Vagina (tissue), 2 donors: ENCODE data around the gene SYT11. TPM values are rescaled to one million over a fixed set of nuclear protein-coding genes. Genes with fewer than 3 reads are reported as not detected.
"Not testable (repeated sequence)": the region's sequence is repeated elsewhere in the genome, so short reads cannot be mapped to it uniquely, and the experiment has no call there.

ENCODE experiments used
- DNase-seq, 2 donors: peaks; one replicate each; pipeline ENCODE4 v3.0.0-alpha.2; 2017; ENCODE audit errors: extremely low spot score in 2 of 2
- H3K27ac ChIP-seq: fragments of 200-600 bp; sonication (generic); one replicate; pipeline ENCODE4 v1.5.1; 2019
- H3K27me3 ChIP-seq: fragments of 200-600 bp; sonication (generic); one replicate; pipeline ENCODE4 v1.5.1; 2019
- H3K36me3 ChIP-seq, 2 donors: fragments of 200-600 bp; sonication (generic); one replicate each; pipeline ENCODE4 v1.5.1; 2017 to 2019
- H3K4me1 ChIP-seq: fragments of 200-600 bp; sonication (generic); one replicate; pipeline ENCODE4 v1.5.1; 2019
- H3K4me3 ChIP-seq, 2 donors: fragments of 200-600 bp; sonication (generic); 1 replicate in 1 of 2; 2 replicates in 1 of 2; pipeline ENCODE4 v1.5.1; 2016 to 2019
- H3K9me3 ChIP-seq: fragments of 200-600 bp; sonication (generic); one replicate; pipeline ENCODE4 v1.5.1; 2019
- POLR2A ChIP-seq, 2 donors: fragments of 450-650 bp; IDR thresholded peaks; one replicate each; pipeline ENCODE4 v1.6.1; 2017; ENCODE audit warnings: antibody characterized with exemption in 2 of 2, mild to moderate bottlenecking in 2 of 2, moderate library complexity in 2 of 2
- POLR2AphosphoS5 ChIP-seq, 2 donors: sonication (generic); formaldehyde crosslinking; IDR thresholded peaks; one replicate each; pipeline ENCODE4 v1.9.0; 2017; ENCODE audit warnings: antibody characterized with exemption in 2 of 2, mild to moderate bottlenecking in 2 of 2, low read depth in 1 of 2; ENCODE audit not compliant: insufficient read depth in 1 of 2
- intact Hi-C: fragments of 100-400 bp; cut with DNase I; formaldehyde crosslinking; loops from one replicate; pipeline ENCODE4 v1.15.1; 2023
- total RNA-seq: library from RNA; depleted of rRNA; stranded (reverse); fragments of >200 nt; gene quantifications from one replicate; pipeline ENCODE4 v1.2.3, GENCODE V29; 2016
- TF ChIP-seq, protein P1 (sequence below), 3 experiments: fragments of 450-650 bp in 2 of 3; fragments of 200-600 bp in 1 of 3; sonication (generic) in 1 of 3; IDR thresholded peaks; one replicate each; pipeline ENCODE4 v1.5.1; 2017 to 2019; ENCODE audit warnings: antibody characterized with exemption in 3 of 3, mild to moderate bottlenecking in 2 of 3, moderate library complexity in 2 of 3

Gene SYT11
- total RNA-seq, 1 donor from 2014 or later = 20.9 TPM

GRCh38 chr1:155890251-155890650 lies 30.9 kb downstream of the SYT11 start:
- DNase-seq = no peak

GRCh38 chr1:155892796-155893195 lies 33.4 kb downstream of the SYT11 start:
- Histone ChIP-seq H3K4me3 (no peak overlapping the region), H3K4me1 (peaks cover 22% of the 10 kb centered on the region), H3K9me3 (no peaks in the 10 kb centered on the region), H3K36me3 (peaks cover 0 to 15% of the 10 kb centered on the region in 2 donors), H3K27me3 (no peaks in the 10 kb centered on the region), H3K27ac (peak overlapping the region; percentile 71)
- DNase-seq = no peak
- TF ChIP-seq, protein P1, sequence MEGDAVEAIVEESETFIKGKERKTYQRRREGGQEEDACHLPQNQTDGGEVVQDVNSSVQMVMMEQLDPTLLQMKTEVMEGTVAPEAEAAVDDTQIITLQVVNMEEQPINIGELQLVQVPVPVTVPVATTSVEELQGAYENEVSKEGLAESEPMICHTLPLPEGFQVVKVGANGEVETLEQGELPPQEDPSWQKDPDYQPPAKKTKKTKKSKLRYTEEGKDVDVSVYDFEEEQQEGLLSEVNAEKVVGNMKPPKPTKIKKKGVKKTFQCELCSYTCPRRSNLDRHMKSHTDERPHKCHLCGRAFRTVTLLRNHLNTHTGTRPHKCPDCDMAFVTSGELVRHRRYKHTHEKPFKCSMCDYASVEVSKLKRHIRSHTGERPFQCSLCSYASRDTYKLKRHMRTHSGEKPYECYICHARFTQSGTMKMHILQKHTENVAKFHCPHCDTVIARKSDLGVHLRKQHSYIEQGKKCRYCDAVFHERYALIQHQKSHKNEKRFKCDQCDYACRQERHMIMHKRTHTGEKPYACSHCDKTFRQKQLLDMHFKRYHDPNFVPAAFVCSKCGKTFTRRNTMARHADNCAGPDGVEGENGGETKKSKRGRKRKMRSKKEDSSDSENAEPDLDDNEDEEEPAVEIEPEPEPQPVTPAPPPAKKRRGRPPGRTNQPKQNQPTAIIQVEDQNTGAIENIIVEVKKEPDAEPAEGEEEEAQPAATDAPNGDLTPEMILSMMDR (IDR thresholded peaks at IDR 0.05) = no peak
- TF ChIP-seq POLR2AphosphoS5 (IDR thresholded peaks at IDR 0.05; ENCODE audit: insufficient read depth in 1 of 2, low read depth in 1 of 2) (no peak), POLR2A (IDR thresholded peaks at IDR 0.05) (no peak)
- intact Hi-C loops = no loop called here

More at GRCh38 chr1:155890251-155890650, 30.9 kb downstream of the SYT11 start:
- Histone ChIP-seq H3K9me3 (no peaks in the 10 kb centered on the region), H3K27ac (no peak overlapping the region), H3K4me3 (no peak overlapping the region), H3K36me3 (no peaks in the 10 kb centered on the region), H3K4me1 (peaks cover 22% of the 10 kb centered on the region), H3K27me3 (no peaks in the 10 kb centered on the region)
- TF ChIP-seq, protein P1 (IDR thresholded peaks at IDR 0.05) = no peak
- no peak for TF ChIP-seq POLR2AphosphoS5 (IDR thresholded peaks at IDR 0.05; ENCODE audit: insufficient read depth in 1 of 2, low read depth in 1 of 2)
- TF ChIP-seq POLR2A (IDR thresholded peaks at IDR 0.05) = no peak
- intact Hi-C loops = no loop called here

GRCh38 chr1:155893389-155894142 lies 34.2 kb downstream of the SYT11 start:
- peaks cover 0 to 16% of the 10 kb centered on the region in 2 donors for H3K36me3 ChIP-seq
- intact Hi-C loops = no loop called here
- H3K9me3 ChIP-seq = no peaks in the 10 kb centered on the region
- DNase-seq = no peak
- H3K4me3 ChIP-seq = no peak overlapping the region
- peaks cover 22% of the 10 kb centered on the region for H3K4me1 ChIP-seq
- no peaks in the 10 kb centered on the region for H3K27me3 ChIP-seq
- TF ChIP-seq, protein P1 (IDR thresholded peaks at IDR 0.05) = no peak
- peak in 1 of 2 donors; percentile 83 for TF ChIP-seq POLR2AphosphoS5 (IDR thresholded peaks at IDR 0.05; ENCODE audit: insufficient read depth in 1 of 2, low read depth in 1 of 2)
- TF ChIP-seq POLR2A (IDR thresholded peaks at IDR 0.05) = no peak
- H3K27ac ChIP-seq = peak overlapping the region; percentile 71

- Histone ChIP-seq H3K4me1 (peaks cover 22% of the 10 kb centered on the region), H3K36me3 (peaks cover 0 to 37% of the 10 kb centered on the region in 2 donors)
- DNase-seq, H3K9me3 ChIP-seq, intact Hi-C loops, H3K4me3 ChIP-seq, H3K27me3 ChIP-seq, H3K27ac ChIP-seq: not testable (repeated sequence)
Measured at GRCh38 chr1:155895617-155896016, 36.2 kb downstream of the SYT11 start.

DNA sequence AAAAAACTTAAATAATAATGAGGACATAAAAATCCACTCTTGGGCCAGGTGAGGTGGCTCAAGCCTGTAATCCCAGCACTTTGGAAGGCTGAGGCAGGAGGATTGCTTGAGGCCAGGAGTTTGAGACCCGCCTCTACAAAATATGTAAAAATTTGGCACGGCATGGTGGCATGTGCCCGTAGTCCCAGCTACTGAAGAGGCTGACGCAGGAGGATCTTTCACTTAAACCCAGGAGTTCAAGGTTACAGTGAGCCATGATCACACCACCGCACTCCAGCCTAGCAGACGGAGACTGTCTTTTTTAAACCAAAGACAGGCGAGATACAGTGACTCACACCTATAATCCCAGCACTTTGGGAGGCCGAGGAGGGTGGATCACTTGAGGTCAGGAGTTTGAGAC lies 37.1 kb downstream of the SYT11 start:
- H3K27ac ChIP-seq, DNase-seq, intact Hi-C loops, H3K9me3 ChIP-seq, H3K4me3 ChIP-seq, H3K27me3 ChIP-seq: not testable (repeated sequence)
- Histone ChIP-seq H3K4me1 (peaks cover 22% of the 10 kb centered on the region), H3K36me3 (peaks cover 0 to 45% of the 10 kb centered on the region in 2 donors)

- intact Hi-C loops = no loop called here
- DNase-seq = no peak
- no peak overlapping the region for H3K27ac ChIP-seq
- H3K9me3 ChIP-seq = no peaks in the 10 kb centered on the region
- H3K27me3 ChIP-seq = no peaks in the 10 kb centered on the region
- H3K4me1 ChIP-seq = peaks cover 14% of the 10 kb centered on the region
- H3K36me3 ChIP-seq = peaks cover 0 to 57% of the 10 kb centered on the region in 2 donors
- no peak overlapping the region for H3K4me3 ChIP-seq
- TF ChIP-seq POLR2A (IDR thresholded peaks at IDR 0.05) (no peak), POLR2AphosphoS5 (IDR thresholded peaks at IDR 0.05; ENCODE audit: insufficient read depth in 1 of 2, low read depth in 1 of 2) (no peak)
- TF ChIP-seq, protein P1 (IDR thresholded peaks at IDR 0.05) = no peak
Measured at GRCh38 chr1:155897746-155898145, 38.4 kb downstream of the SYT11 start.
